NCI-H774 (cell line): ENCODE results near the gene CAB39.

Experiments used
- DNase-seq: peaks from one replicate; lab custom pipeline; 2025; lab: John Stamatoyannopoulos, UW

CAB39 gene

DNA sequence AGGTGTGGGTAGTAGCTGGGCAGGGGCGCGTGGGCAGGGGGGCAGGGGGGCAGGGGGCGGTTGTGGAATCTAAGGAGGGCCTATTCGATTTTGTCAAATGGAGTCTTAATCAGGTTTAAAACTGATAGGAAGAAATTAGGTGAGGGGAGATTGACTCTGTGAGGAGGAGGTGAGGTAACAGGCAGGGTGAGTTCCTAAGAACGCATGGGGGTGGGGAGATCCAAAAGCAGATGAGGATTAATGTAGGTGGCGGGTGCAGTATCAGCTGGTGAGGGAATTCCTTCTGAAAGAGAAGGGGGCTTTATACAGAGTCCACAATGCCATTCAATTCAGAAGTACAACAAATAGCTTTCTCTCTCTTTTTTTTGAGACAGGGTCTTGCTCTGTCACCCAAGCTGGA is 72.7 kb downstream of the CAB39 start:
- DNase-seq, result no peak

DNA sequence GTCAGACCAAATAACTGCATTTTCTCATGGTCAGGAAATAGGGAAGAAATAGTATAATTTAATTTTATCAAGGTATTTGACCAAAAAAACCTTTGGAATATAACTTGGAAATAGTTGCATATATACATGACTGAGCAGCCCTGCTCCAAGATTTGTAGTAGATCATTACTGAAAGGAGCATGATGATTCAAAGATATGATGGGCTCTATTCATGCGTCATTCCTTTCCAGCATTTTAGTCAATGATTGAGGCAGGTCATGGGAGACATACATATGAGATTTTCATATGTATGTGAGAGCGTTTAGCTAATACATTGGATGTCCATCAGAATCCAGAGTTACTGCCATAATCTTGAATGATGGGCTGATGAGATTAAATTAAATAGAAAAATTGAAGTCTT is 74.5 kb downstream of the CAB39 start:
- no peak for DNase-seq

DNA sequence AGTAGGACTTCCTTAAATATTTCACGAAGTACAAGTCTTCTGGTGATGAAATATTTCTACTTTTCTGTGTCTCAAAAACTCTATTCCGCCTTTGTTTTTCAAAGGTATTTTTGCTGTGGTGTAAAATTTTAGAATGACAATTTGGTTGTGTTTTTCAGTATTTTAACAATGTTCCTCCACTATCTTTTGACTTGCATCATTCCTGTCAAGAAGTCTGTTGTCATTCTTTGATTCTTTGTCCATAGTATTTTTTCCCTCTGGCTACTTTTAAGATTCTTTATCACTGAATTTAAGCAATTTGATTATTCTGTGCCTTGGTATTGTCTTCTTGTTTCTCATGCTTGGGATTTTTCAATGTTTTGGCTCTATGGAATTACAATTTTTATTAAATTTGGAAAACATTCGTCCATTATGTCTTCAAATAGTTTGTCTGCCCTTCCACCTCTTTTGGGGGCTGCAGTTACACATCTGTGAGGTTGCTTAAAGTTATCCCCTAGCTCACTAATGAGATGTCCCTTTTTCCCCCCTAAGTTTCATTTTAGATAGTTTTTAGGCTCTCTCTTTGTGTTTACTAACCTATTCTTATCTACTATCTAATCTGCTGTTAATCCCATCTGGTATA is 76.0 kb downstream of the CAB39 start:
- DNase-seq, result no peak

DNA sequence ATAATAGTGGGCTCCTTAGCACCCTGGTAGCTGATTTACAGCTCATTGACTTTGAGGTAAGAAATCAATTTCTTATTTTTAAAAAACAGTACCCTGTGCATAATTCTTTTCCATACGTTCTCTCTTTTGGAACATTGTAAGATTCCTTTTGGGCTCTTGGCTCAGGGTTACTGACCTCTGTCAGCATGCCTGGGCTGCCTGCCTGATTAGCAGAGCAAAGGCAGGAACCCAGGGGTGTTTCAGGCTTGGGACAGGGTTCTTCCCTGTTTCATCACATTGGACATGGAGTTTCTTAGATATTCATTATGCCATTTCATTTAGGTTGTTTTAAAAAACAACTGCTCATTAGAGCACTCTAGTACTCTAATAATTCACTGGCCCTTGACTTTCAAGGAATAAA is 78.3 kb downstream of the CAB39 start:
- DNase-seq, result no peak

DNA sequence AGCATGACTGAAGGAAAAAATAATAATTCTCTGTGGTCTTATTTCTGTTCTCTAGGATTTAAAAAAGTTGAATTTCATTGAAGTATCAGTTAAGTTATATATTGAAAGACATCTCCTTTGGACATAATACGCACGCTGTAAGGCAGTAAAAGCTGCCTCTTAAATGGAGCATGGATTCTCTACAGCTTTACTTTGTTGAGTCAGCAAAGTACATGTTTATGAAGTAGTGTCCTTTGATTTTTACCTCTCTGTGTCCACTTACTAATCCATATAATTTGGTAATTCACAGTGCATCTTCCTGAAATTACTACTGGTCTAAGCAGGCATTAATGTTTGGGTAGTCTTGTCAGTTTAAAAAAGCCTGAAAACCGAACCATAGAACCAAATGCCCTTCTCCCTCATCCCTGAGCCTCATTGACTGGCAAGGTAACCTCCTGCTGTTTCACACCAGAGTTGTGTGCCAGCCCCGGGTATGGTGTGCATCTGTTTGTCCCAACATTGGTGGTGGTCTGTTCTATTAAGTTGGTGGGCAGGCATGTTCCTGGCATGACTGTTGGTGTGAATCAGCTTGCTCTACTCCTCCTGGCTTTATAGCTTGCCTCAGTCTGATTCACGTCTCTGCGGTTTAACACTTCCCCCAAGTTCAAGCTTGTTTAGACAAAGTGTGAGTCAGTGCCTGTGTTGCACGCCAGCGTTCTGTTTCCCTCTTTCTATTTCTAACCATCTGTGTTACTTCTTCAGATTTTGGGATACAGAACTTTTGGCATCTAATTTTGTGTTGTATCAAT is 81.1 kb downstream of the CAB39 start:
- DNase-seq, result no peak

DNA sequence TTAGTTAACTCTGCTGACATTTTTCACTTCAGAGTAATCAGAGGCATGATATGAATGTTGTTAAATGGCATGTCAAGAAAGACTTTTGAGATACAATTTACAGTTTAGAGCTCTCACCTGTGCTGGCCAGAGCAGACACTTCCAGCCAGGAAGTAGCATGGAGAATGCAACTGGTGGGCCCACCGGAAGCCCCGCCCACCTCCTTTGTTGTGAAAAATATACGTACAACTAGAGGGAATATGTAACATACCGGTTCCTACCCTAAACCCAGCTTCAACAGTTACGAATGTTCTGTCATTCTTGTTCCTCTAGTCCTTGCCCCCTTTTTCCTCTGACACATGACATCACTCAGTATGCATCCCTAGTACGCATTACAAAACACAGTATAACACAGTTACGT is 81.9 kb downstream of the CAB39 start:
- no peak for DNase-seq

DNA sequence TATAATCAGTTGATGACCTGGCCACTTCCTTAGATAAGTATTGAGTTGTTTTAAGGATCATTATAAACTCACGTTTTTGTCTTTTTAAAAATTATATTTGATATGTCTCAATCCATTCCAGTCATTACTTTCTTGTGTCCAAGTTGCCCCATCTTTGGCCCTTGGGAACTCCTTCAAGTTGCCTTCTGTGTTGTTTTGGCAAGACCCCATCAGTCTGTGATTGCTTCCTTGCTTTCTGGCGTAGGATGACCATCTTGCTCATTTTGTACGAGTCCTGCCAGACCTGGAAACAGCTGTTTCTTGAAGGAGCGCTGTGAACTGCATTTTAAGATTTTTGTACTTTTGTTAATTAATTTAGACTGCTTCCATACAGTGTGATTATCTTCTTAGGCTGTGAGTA is 83.2 kb downstream of the CAB39 start:
- no peak for DNase-seq

DNA sequence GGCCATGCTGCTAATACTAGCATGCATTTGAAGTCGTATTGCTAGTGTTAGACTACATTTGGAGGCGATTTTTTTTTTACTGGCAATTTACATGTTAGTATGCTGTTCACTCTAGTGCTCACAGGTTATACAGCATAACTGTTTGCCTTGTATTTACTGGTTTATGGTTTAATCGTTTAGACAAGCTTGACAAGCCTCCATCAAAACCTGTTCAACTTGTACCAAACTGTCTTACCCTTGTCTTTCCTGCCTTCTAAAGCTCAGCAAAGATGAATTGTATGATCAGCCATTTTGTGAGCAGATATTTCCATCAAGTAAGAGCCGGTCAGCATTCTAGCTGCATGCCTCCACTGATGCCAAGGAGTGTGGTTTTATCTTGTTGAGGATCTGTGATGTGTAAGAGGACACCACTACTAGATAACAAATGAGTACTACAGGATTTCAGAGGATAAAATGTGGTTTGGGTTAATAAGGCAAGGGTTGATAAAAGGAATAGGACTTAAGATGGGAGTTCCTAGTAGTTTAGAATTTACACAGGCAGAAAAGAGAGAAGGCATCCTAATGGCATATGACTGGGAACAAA is 83.7 kb downstream of the CAB39 start:
- DNase-seq, result no peak

DNA sequence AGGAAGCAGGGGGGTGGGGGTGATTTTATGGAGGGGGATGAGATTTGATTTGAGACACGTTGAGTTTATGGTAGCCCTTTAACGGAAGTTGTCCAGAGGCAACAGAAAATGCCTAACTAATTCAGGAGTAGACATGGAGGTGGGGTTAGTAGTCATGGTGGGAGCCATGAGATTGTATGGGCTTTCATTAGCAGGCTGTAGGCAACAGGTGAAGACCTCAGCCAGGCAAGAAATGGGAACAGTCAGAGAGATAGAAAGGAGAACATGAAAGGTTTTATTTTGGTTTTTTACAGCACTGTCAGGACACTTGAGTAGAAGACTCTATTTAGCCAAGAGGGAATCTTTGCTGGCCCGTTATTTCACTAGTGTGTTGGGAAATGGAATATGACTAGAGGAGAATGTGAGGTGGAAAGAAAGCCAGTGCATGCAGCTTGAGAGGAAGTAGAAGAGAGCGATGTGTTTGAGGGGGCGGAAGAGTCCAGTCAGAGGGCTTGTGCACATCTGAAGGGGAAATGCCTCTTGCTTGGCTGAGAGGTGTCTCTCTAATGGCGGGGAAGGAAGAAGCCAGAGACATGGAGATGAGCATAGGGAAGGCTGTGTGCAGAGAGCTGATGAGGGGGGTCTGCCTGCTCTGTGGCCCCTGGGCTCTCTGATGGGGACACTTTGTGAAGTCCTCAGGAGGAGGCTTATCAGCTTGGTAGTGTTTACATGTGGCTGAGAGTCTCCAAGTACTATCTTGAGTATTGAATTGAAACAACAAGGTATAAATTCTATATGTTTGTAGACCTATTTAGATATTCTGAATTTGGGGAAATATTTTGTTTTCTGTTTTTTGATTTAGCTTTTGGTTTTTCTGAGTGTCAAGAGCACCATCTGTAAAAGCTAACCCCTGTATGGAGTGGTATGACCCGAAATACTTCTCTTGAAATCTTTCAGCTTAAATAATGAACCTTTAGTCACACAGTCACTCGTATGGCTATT is 85.2 kb downstream of the CAB39 start:
- no peak for DNase-seq

DNA sequence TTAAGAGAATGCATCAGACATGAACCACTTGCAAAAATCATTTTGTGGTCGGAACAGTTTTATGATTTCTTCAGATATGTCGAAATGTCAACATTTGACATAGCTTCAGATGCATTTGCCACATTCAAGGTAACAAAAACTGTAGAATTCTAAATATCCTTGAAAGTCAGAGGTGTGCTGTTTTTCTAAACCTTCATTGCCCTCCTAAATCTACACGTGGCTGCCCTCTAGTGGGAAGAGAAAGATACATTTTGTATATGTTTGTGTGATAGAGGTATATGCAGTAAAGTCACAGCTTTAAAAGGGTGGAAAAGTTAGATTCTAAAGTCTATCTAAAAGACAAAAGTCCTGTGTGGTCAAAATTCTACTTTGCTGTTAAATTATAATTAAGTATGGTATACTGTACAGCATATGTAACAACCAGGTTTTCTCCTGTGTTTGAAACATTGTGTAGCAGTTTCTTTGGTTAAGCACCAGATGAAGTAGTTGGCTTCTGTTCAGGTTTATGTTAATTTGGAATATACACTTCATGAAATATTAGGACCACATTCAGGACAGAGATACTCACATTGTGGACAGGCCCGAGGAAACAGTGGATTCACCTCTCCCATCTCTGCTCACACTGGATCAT is 86.2 kb downstream of the CAB39 start:
- peak; percentile 0 for DNase-seq

DNA sequence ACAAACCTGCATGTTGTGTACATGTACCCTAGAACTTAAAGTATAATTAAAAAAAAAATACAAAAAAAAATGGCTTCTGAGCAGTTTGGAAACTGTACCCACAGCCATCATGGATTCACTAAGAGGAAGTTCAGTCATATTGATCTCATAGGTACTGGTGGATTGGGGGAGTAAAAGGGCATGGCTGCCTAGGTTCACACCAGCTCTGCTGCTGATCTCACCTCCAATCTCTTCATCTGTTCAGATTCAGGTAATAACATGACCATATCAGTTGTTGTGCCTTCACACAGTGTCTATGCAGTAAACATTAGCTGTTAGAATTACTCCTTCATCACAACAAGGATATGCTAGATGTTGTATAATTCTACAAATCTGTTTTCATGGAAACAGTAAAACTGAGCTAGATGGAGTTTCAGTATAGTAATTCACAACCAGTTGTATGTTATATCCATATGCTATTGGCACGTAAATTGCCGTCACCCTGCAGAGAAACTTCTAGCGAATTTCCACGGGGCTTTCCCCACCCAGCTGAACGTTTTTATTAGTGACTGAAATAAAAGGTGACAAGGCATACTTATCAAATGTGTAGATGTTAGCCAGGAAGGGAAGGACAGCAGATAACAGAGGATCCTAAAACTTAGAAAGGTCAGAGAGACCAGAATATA is 92.8 kb downstream of the CAB39 start:
- no peak for DNase-seq

DNA sequence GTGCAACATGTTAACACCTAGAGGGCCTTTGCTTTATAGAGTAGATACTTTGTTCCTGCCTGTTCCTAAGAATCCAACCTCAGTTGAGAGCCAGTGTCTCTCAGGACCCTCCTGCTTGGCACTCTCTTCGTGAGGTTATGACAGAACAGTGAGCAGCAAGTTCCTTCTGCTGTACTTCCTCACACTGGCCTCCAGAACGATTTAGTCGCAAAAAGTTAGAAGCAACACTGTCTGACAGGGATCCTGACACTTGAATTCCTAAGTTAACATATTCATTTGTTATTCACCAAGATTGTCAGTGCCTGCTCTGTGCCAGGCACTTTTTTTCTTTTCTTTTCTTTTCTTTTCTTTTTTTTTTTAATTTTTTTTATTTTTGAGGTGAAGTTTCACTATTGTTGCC is 95.1 kb downstream of the CAB39 start:
- no peak for DNase-seq

DNA sequence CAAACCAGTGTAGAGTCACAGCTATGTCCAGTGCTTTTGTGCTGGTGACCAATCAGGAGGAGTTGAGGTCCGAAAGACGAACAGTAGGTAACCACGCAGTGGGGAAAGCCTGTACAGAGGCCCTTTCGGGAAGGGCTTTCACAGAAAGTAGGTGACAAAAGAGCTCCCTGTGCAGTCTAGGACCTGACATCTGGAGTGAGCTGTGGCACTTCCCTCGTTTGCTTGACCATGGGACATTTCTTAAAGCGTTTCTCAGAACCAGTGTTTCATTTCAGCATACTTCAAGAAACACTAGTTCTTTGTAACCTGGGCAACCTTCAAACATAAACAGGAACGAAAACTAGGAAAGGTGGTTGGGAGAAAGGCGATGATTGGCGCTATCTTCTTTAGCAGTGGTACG is 96.4 kb downstream of the CAB39 start:
- no peak for DNase-seq

DNA sequence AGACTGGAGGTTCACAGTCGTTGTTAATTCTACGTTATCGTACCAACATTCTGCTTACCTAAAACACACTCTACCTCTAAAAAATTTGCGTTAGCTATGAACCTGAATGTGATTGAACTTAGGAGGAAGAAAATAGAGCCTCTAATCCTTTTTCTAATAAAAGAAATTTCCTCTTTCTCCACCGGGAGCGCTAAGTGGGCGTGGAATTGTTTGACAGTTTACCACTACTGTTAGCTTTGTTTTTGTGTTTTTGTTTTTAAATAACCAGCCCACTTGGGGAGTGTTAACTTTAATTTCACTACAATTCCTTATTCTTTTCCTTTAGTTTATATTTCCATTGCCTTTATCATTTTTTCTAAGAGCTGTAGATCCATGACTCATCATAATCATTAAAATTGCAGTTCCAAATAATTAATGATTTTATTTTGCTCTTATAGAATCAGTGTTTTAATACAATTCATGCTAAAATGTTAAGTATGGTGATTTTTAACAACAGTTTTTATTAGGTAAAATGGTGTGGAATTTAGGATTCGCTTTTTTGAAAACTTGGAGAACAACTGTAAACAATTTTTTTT is 97.1 kb downstream of the CAB39 start:
- no peak for DNase-seq

DNA sequence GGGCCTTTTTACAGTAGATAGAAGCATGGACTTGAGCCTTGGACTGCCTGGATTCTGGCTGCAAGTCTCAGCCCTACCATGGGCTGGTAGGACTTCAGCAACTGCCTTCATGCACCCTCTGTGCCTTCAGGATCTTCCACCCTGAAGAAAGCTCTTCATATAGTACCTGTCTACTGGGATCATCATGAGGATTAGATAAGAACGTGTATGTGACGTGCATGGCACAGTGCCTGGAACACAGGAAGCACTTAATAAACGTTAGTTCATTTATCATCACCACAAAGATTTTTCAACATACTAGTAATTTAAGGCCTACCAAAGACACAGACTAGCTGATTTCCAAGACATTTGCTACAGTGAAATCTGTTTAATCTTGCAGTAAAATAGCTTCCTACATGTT is 98.9 kb downstream of the CAB39 start:
- DNase-seq, result no peak

DNA sequence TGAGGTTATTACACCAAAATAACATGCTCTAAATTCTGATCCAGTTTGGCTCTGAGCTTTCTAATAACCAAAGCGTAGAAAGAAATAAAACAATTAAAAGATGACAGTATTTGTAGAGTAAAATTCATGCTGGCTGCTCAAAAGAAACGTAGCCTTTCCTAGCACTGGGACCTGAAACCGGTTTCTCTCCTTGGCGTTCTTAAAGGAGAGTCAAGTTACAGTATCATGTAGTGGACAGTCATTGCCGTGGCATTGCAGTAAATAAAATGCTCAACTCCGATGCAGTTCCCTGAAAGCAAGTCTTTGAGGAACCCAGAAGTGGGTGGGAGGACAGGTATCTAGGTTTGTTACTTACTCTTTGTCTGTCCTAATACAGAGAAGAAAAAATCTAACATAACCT is 99.4 kb downstream of the CAB39 start:
- DNase-seq, result no peak

DNA sequence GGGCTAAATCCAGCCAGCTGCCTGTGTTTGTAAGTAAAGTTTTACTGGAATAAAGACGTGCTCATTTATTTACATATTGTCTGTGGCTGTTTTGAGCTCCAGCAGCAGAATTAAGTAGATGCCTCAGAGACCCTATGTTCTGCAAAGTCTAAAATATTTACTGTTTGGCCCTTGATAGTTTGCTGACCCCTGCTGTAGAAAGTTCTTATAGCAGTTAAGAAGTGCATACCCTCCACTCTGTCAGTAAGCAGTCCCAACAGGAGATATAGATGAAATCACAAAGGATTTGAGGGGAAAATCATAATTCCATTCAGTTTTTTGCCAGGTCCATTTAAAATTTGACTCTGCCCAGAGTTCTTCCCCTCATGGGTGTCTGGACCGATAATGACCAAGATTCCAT is 102.0 kb downstream of the CAB39 start:
- DNase-seq, result no peak

DNA sequence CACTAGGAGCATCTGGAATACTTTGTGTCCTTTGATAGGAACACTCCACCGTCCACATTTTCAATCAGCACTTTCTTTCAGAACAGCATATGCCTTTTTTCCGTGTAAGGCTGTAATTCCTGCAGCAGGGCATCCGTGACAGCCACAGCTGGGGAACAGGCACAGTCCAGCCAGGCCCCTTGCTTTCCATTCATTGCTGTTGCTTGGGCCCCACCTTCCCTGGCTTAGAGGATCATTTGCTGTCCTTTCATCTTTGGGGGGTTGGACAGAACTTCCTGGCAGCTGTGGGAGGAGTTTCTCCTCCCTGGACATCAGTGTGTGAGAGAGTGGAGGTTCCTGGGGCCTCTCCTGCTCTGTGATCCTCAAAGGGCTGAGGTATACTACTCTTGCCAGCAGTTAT is 102.4 kb downstream of the CAB39 start:
- no peak for DNase-seq

DNA sequence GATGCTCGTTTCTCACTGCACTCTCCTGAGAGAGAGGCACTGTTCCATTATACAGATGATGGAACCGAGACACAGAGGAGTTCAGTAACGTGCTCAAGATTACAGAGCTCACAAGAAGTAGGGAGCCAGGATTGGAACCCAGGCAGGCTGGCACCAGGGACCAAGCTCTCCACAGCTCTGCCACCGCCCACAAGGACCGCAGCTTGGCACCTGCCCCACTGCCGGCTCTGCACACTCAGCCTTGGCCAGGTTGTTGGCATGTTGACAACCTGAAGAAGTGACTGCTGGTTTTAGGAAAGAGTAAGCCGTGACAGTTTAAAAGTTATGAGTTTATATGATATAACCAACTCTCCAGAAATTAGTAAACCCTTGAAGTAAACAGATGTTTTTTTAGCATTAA is 104.1 kb downstream of the CAB39 start:
- DNase-seq, result no peak

DNA sequence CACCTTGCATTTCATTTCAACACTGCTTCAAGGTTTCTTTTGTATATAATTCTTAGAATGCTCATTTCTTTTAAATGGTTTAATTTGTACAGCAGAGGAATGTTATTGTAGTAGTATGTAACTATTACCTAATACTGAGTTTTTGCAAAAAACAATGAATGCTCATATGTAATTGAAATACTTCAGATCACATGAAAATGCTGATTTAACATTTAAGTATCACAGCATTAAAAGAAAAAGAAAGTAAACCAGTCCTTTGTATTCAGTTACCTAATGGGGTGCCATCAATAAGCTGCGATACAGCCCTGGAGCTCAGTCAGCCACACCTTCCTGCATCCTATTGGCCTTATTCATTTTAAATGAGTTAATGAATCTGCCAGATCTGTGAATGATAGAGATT is 106.8 kb downstream of the CAB39 start:
- DNase-seq, result no peak
